ENCODE measurements around the gene CLEC4F. TPM values are rescaled to one million over a fixed set of nuclear protein-coding genes. Genes with fewer than 3 reads are reported as not detected.

The CLEC4F gene
- total RNA-seq, 1 donor from 2014 or later, result not detected

- DNase-seq (ENCODE audit: low read depth), result no peak
- no peak for TF ChIP-seq CTCF (conservative IDR thresholded peaks at IDR 0.05; ENCODE audit: low read depth, low read length)
- H3K4me3 ChIP-seq (ENCODE audit: low read depth, low read length), result peak within 1 kb of the TSS; percentile 44
These were observed 52.5 kb downstream of the CLEC4F start, which contains the start of gene ADD2 for GRCh38 chr2:70767699-70768589. TSS of gene ADD2 (minus strand) at chr2:70768200. CDS start at chr2:70706408, 61,792 bp downstream.

- TF ChIP-seq CTCF (conservative IDR thresholded peaks at IDR 0.05; ENCODE audit: low read depth, low read length), result no peak
- DNase-seq (ENCODE audit: low read depth), result no peak
- peak overlapping the region; percentile 44 for H3K4me3 ChIP-seq (ENCODE audit: low read depth, low read length)
These were observed 53.2 kb downstream of the CLEC4F start for GRCh38 chr2:70767079-70767698.

GRCh38 chr2:70766357-70767078 is 53.9 kb downstream of the CLEC4F start:
- no peak for DNase-seq (ENCODE audit: low read depth)
- TF ChIP-seq CTCF (conservative IDR thresholded peaks at IDR 0.05; ENCODE audit: low read depth, low read length), result no peak
- H3K4me3 ChIP-seq (ENCODE audit: low read depth, low read length), result peak overlapping the region; percentile 44

DNA sequence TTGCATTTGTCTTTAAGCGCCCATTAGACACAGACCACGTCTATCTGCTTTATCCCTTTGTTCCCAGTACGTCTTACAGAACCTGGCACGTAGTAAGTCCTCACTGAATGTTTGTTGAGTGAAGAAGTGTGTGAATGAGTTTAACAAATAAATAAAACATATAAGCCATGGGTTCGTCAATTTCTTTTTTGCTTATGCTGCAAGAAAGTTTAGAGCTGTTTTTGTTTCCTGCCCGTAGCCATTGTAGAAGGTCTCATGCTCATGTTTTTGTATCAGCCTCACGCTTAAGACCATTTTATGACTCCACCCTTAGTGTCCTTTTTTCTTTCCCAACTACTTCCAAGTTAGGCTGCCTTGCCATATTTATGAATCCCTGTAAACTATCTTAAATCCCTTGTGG is 54.9 kb downstream of the CLEC4F start:
- DNase-seq (ENCODE audit: low read depth), result no peak
- no peak for TF ChIP-seq CTCF (conservative IDR thresholded peaks at IDR 0.05; ENCODE audit: low read depth, low read length)

GRCh38 chr2:70759446-70759845 is 61.0 kb downstream of the CLEC4F start:
- DNase-seq (ENCODE audit: low read depth), result no peak
- TF ChIP-seq CTCF (conservative IDR thresholded peaks at IDR 0.05; ENCODE audit: low read depth, low read length), result no peak
- no peak overlapping the region for H3K4me3 ChIP-seq (ENCODE audit: low read depth, low read length)

More for the DNA sequence above, 54.9 kb downstream of the CLEC4F start:
- no peak overlapping the region for H3K4me3 ChIP-seq (ENCODE audit: low read depth, low read length)

Other genes starting within 250 kb of the CLEC4F start
- 21.3 and 23.0 TPM in 2 replicates for gene ADD2, start 52.4 kb downstream of the CLEC4F start, total RNA-seq
- gene FIGLA, start 30.0 kb downstream of the CLEC4F start, total RNA-seq, result not detected in 2 replicates
- not detected in 2 replicates for gene CD207, start 15.2 kb upstream of the CLEC4F start, total RNA-seq
- 0.12 and 0.51 TPM in 2 replicates for gene VAX2, start 80.0 kb upstream of the CLEC4F start, total RNA-seq
- gene ATP6V1B1, start 115.3 kb upstream of the CLEC4F start, total RNA-seq, result 0.81 TPM in 1 of 2 replicates, not detected in the other
- gene ANKRD53, start 158.0 kb upstream of the CLEC4F start, total RNA-seq, result 0.58 and 0.75 TPM in 2 replicates
- gene TEX261, start 174.3 kb upstream of the CLEC4F start, total RNA-seq, result 12.3 and 39.6 TPM in 2 replicates
- gene NAGK, start 248.0 kb upstream of the CLEC4F start, total RNA-seq, result 100 and 119 TPM in 2 replicates

Data from epithelial cell of proximal tubule (primary cell).